Activated T-helper 2 cell treated with anti-CD3 and anti-CD28 coated beads, Interferon-gamma antibody, Interleukin-2, Interleukin-4, amounts not matched to agents 10 μg/mL and 5 μg/mL and 100 μg/mL, durations not matched to agents 14 hours and 24 hours and 36 hours (primary cell): Measurements from ENCODE around the gene TMEM119. TPM values are rescaled to one million over a fixed set of nuclear protein-coding genes. Genes with fewer than 3 reads are reported as not detected.

Experiments used
- DNase-seq: peaks from one replicate; pipeline ENCODE4 v3.0.0; 2021; ENCODE audit warnings: low spot score
- H3K27ac Mint-ChIP-seq: one replicate; pipeline ENCODE4 v1.8.0; 2021; ENCODE audit warnings: mixed read lengths
- H3K27me3 Mint-ChIP-seq: one replicate; pipeline ENCODE4 v1.8.0; 2021; ENCODE audit warnings: low read depth, mixed read lengths
- H3K36me3 Mint-ChIP-seq: one replicate; pipeline ENCODE4 v1.8.0; 2021; ENCODE audit warnings: low read depth, mixed read lengths
- H3K4me1 Mint-ChIP-seq: one replicate; pipeline ENCODE4 v1.8.0; 2021; ENCODE audit warnings: low read depth, mixed read lengths
- H3K4me3 Mint-ChIP-seq: one replicate; pipeline ENCODE4 v1.8.0; 2021; ENCODE audit warnings: low read depth, mild to moderate bottlenecking, moderate library complexity, mixed read lengths
- H3K9me3 Mint-ChIP-seq: one replicate; pipeline ENCODE4 v1.8.0; 2021; ENCODE audit warnings: mixed read lengths
- intact Hi-C: fragments of 100-400 bp; cut with micrococcal nuclease; formaldehyde crosslinking; loops from one replicate; pipeline ENCODE4 v1.15.1; 2023
- total RNA-seq: library from RNA; stranded (reverse); gene quantifications from 2 replicates; pipeline ENCODE4 v1.2.3, GENCODE V29; 2022

TMEM119 gene
- total RNA-seq, 1 donor from 2014 or later, result not detected

GRCh38 chr12:108589840-108590229, 8.0 kb downstream of the TMEM119 start:
- Mint-ChIP-seq H3K27ac (no peak overlapping the region), H3K9me3 (no peaks in the 10 kb centered on the region), H3K4me1 (no peaks in the 10 kb centered on the region), H3K36me3 (no peaks in the 10 kb centered on the region), H3K27me3 (peaks cover 4% of the 10 kb centered on the region), H3K4me3 (no peak overlapping the region)
- no peak for DNase-seq
- intact Hi-C loops, result no loop called here

- no peak for DNase-seq
- Mint-ChIP-seq H3K4me1 (no peaks in the 10 kb centered on the region), H3K4me3 (no peak overlapping the region), H3K27me3 (peaks cover 7% of the 10 kb centered on the region), H3K9me3 (no peaks in the 10 kb centered on the region), H3K27ac (no peak overlapping the region), H3K36me3 (no peaks in the 10 kb centered on the region)
- intact Hi-C loops, result no loop called here
These were observed 8.7 kb downstream of the TMEM119 start for GRCh38 chr12:108589028-108589839.

GRCh38 chr12:108587826-108588225, 10.1 kb downstream of the TMEM119 start:
- intact Hi-C loops, result no loop called here
- DNase-seq, result no peak
- no peaks in the 10 kb centered on the region for H3K9me3 Mint-ChIP-seq
- H3K4me3 Mint-ChIP-seq, result no peak overlapping the region
- no peak overlapping the region for H3K27ac Mint-ChIP-seq
- peaks cover 7% of the 10 kb centered on the region for H3K27me3 Mint-ChIP-seq
- no peaks in the 10 kb centered on the region for H3K36me3 Mint-ChIP-seq
- no peaks in the 10 kb centered on the region for H3K4me1 Mint-ChIP-seq

- DNase-seq, result no peak
- no peaks in the 10 kb centered on the region for H3K9me3 Mint-ChIP-seq
- intact Hi-C loops, result no loop called here
- no peaks in the 10 kb centered on the region for H3K4me1 Mint-ChIP-seq
- H3K27ac Mint-ChIP-seq, result no peak overlapping the region
- H3K27me3 Mint-ChIP-seq, result peaks cover 7% of the 10 kb centered on the region
- no peak overlapping the region for H3K4me3 Mint-ChIP-seq
- H3K36me3 Mint-ChIP-seq, result no peaks in the 10 kb centered on the region
These were observed 11.6 kb downstream of the TMEM119 start for GRCh38 chr12:108586306-108586705.

- peaks cover 7% of the 10 kb centered on the region for H3K27me3 Mint-ChIP-seq
- no peak overlapping the region for H3K4me3 Mint-ChIP-seq
- no peaks in the 10 kb centered on the region for H3K36me3 Mint-ChIP-seq
- DNase-seq, result no peak
- H3K27ac Mint-ChIP-seq, result no peak overlapping the region
- no peaks in the 10 kb centered on the region for H3K9me3 Mint-ChIP-seq
- H3K4me1 Mint-ChIP-seq, result no peaks in the 10 kb centered on the region
- intact Hi-C loops, result no loop called here
These were observed 12.0 kb downstream of the TMEM119 start for GRCh38 chr12:108585864-108586263.

GRCh38 chr12:108584456-108585065, 13.3 kb downstream of the TMEM119 start:
- Mint-ChIP-seq H3K36me3 (no peaks in the 10 kb centered on the region), H3K27me3 (peaks cover 11% of the 10 kb centered on the region), H3K4me1 (no peaks in the 10 kb centered on the region), H3K9me3 (no peaks in the 10 kb centered on the region), H3K27ac (no peak overlapping the region), H3K4me3 (no peak overlapping the region)
- no peak for DNase-seq
- intact Hi-C loops, result no loop called here

- H3K4me1 Mint-ChIP-seq, result peaks cover 2% of the 10 kb centered on the region
- no peak overlapping the region for H3K4me3 Mint-ChIP-seq
- H3K27ac Mint-ChIP-seq, result no peak overlapping the region
- intact Hi-C loops, result no loop called here
- no peak for DNase-seq
- H3K36me3 Mint-ChIP-seq, result no peaks in the 10 kb centered on the region
- H3K9me3 Mint-ChIP-seq, result peaks cover 3% of the 10 kb centered on the region
- peaks cover 11% of the 10 kb centered on the region for H3K27me3 Mint-ChIP-seq
These were observed 13.9 kb downstream of the TMEM119 start for GRCh38 chr12:108583991-108584390.

GRCh38 chr12:108582978-108583770, 14.7 kb downstream of the TMEM119 start:
- Mint-ChIP-seq H3K4me1 (peaks cover 4% of the 10 kb centered on the region), H3K27me3 (peaks cover 12% of the 10 kb centered on the region), H3K36me3 (no peaks in the 10 kb centered on the region), H3K9me3 (peaks cover 11% of the 10 kb centered on the region), H3K27ac (no peak overlapping the region), H3K4me3 (no peak overlapping the region)
- no peak for DNase-seq
- intact Hi-C loops, result no loop called here

- no peak overlapping the region for H3K27ac Mint-ChIP-seq
- no peak overlapping the region for H3K4me3 Mint-ChIP-seq
- DNase-seq, result no peak
- intact Hi-C loops, result no loop called here
- H3K36me3 Mint-ChIP-seq, result no peaks in the 10 kb centered on the region
- H3K9me3 Mint-ChIP-seq, result peaks cover 11% of the 10 kb centered on the region
- H3K27me3 Mint-ChIP-seq, result peaks cover 14% of the 10 kb centered on the region
- peaks cover 4% of the 10 kb centered on the region for H3K4me1 Mint-ChIP-seq
These were observed 15.4 kb downstream of the TMEM119 start for GRCh38 chr12:108582509-108582908.

GRCh38 chr12:108581311-108582227, 16.3 kb downstream of the TMEM119 start:
- Mint-ChIP-seq H3K9me3 (peaks cover 11% of the 10 kb centered on the region), H3K27me3 (peaks cover 16% of the 10 kb centered on the region), H3K36me3 (no peaks in the 10 kb centered on the region), H3K4me1 (peaks cover 4% of the 10 kb centered on the region), H3K4me3 (no peak overlapping the region), H3K27ac (no peak overlapping the region)
- no peak for DNase-seq
- intact Hi-C loops, result no loop called here

GRCh38 chr12:108580531-108580930, 17.4 kb downstream of the TMEM119 start:
- intact Hi-C loops, result no loop called here
- H3K9me3 Mint-ChIP-seq, result peaks cover 11% of the 10 kb centered on the region

GRCh38 chr12:108578813-108579212, 19.1 kb downstream of the TMEM119 start:
- peaks cover 11% of the 10 kb centered on the region for H3K9me3 Mint-ChIP-seq
- no peak for DNase-seq
- intact Hi-C loops, result no loop called here
- H3K27ac Mint-ChIP-seq, result peak overlapping the region; percentile 13
- peaks cover 13% of the 10 kb centered on the region for H3K27me3 Mint-ChIP-seq
- no peaks in the 10 kb centered on the region for H3K36me3 Mint-ChIP-seq
- no peak overlapping the region for H3K4me3 Mint-ChIP-seq
- peaks cover 15% of the 10 kb centered on the region for H3K4me1 Mint-ChIP-seq

More at GRCh38 chr12:108580531-108580930, 17.4 kb downstream of the TMEM119 start:
- Mint-ChIP-seq H3K27ac (no peak overlapping the region), H3K36me3 (no peaks in the 10 kb centered on the region), H3K27me3 (peaks cover 14% of the 10 kb centered on the region), H3K4me1 (peaks cover 6% of the 10 kb centered on the region), H3K4me3 (no peak overlapping the region)
- no peak for DNase-seq
